HCT116 (cell line): ENCODE data around the gene SPTBN1.

Source experiments
- CEBPB ChIP-seq: IDR thresholded peaks from 2 replicates; pipeline ENCODE4 v1.6.1; 2012; ENCODE audit warnings: low read depth
- CTCF ChIP-seq, 3 experiments: fragments of 200-600 bp in 1 of 3; sonication (generic) in 1 of 3; IDR thresholded peaks in 2 of 3; conservative IDR thresholded peaks in 1 of 3; 2 replicates each; pipeline ENCODE4 v1.5.1; 2012 to 2017; ENCODE audit warnings: low read depth in 2 of 3, low read length in 2 of 3, antibody characterized with exemption in 1 of 3, borderline replicate concordance in 1 of 3, control low read depth in 1 of 3, mild to moderate bottlenecking in 1 of 3, mixed read lengths in 1 of 3, mixed run types in 1 of 3, moderate library complexity in 1 of 3; ENCODE audit not compliant: insufficient read depth in 1 of 3
- EGR1 ChIP-seq: IDR thresholded peaks from 2 replicates; pipeline ENCODE4 v1.6.1; 2012; ENCODE audit warnings: low read depth
- EZH2phosphoT487 ChIP-seq: fragments of 200-600 bp; IDR thresholded peaks from 2 replicates; pipeline ENCODE4 v1.6.1; 2018; ENCODE audit warnings: antibody characterized with exemption, borderline replicate concordance
- JUND ChIP-seq: IDR thresholded peaks from 2 replicates; pipeline ENCODE4 v1.6.1; 2012
- POLR2A ChIP-seq: IDR thresholded peaks from 2 replicates; pipeline ENCODE4 v1.7.0; 2011; ENCODE audit warnings: borderline replicate concordance; ENCODE audit not compliant: insufficient read depth, insufficient read length; ENCODE audit errors: extremely low read depth
- POLR2AphosphoS5 ChIP-seq: IDR thresholded peaks from 2 replicates; pipeline ENCODE4 v1.6.1; 2011; ENCODE audit warnings: mild to moderate bottlenecking, low read depth, low read length, moderate library complexity
- SRF ChIP-seq: IDR thresholded peaks from 2 replicates; pipeline ENCODE4 v1.6.1; 2012; ENCODE audit warnings: low read depth
- ZNF274 ChIP-seq: fragments of 200-500 bp; sonication (Bioruptor generic); IDR thresholded peaks from 2 replicates; pipeline ENCODE4 v1.6.1; 2014; ENCODE audit warnings: mild to moderate bottlenecking, low read depth, low read length, inconsistent platforms
- TF ChIP-seq, protein P1 (sequence below): IDR thresholded peaks from 2 replicates; pipeline ENCODE4 v1.6.1; 2012

DNA sequence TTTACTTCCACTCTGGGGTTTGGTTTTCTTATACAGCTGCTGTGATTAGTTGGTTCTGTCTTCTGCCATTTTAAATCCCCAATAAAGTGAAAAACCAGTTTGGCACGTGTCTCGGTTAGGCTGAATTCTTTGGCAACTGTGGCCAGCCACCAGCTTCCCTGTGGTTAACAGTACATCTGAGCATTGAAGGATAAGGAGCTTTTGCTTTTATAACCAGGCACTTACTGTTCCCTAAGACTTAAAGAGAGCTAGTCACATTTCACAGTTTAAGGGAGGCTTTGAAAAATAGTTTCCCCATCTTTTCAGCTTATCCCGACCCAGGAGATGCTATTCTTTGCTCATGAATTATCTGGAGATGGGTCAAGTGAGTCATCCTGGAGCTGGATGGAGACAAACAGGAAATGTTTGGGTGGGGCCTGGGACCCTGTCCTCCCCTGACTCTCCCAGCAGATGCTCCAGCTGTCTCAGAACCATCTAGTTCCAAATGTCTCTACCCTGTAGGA is 210.1 kb downstream of the SPTBN1 start:
- TF ChIP-seq, protein P1, sequence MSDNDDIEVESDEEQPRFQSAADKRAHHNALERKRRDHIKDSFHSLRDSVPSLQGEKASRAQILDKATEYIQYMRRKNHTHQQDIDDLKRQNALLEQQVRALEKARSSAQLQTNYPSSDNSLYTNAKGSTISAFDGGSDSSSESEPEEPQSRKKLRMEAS: no peak
- TF ChIP-seq JUND (no peak), CTCF (IDR thresholded peaks at IDR 0.05 in 2 of 3, conservative IDR thresholded peaks at IDR 0.05 in 1 of 3; ENCODE audit: borderline replicate concordance in 1 of 3, insufficient read depth in 1 of 3, low read depth in 2 of 3, low read length in 2 of 3) (no peak), POLR2A (no peak), EGR1 (no peak), CEBPB (no peak), POLR2AphosphoS5 (no peak), ZNF274 (no peak), SRF (no peak), EZH2phosphoT487 (no peak)
